ENCODE results near the gene PRDM15.
"Not testable (repeated sequence)": the region's sequence is repeated elsewhere in the genome, so short reads cannot be mapped to it uniquely, and the experiment has no call there.

PRDM15 gene

GRCh38 chr21:41802198-41802584 lies 77.0 kb downstream of the PRDM15 start:
- DNase-seq: no peak

DNA sequence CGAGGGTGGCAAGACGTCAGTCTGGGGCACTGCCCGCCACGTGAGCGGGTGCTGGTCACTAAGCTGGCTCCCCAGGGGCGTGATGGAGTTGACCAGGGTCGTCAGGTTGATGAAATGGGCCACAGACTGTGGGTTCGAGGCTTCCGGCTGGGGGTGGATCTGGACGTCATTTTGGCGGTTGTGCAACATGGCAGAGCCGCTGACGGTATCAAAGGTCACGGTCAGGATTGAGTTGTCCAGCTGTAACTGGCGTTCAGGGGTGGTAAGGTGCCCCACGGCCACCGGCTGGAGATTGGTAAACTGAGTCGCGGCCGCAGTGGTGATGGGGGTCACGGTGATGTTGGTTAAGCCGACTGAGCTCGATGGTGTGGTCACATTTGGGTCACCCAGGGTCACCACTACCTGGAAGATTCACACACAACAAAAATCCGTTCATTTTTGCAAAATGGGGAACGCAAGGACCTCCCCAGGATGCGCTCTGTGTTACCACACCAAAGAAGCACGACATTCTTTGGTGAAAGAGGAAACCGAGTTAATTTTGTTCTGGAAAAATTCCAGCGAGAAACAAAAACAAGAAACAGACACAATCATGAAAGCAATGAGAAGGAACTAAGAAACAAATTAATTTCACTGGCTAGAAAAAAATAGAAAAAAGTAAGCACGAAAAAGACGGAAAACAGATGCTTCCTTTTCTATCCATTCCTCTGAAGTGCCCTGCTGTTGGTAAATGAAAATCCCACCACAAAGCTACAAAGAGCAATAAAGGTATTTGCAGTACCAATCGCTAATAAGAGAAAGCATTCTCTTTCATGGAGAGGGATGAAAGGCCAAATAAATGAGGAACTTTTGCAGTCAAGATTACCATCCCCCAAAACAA lies 77.6 kb downstream of the PRDM15 start:
- DNase-seq: no peak

- DNase-seq: no peak
Observed at GRCh38 chr21:41800425-41801320, 78.5 kb downstream of the PRDM15 start.

GRCh38 chr21:41799763-41800162 lies 79.4 kb downstream of the PRDM15 start:
- DNase-seq: no peak

GRCh38 chr21:41798326-41798725 lies 80.8 kb downstream of the PRDM15 start:
- DNase-seq: no peak

DNA sequence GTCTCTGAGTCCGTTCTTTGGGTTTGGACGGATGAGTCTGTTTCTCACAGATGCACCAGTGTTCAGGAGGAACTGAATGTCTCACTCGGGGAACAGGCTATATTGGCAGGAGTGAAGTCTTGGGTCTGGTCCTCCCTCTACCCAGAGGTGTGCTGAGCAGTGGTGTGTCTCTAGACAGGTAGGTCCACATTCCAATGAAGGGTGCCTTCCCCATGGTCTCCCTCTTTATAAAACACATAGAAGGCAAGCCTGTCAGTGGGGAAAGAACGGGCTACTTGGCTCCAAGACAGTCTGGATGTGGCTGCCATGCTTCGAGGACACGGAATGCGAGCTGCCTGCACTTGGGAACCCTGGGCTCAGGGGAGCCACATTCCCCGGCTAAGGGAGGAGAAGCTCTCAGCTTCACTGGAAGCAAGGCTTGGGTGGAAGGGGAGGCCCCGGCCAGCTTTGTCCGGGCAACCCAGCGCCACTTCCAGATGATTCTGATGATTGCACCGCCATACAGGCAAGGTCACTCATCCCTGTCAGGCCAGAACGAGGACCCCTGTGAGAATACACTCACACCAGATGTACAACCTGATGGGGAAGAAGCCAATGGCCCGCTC lies 82.6 kb downstream of the PRDM15 start:
- no peak for DNase-seq

GRCh38 chr21:41795726-41796125 lies 83.4 kb downstream of the PRDM15 start:
- DNase-seq: no peak

DNA sequence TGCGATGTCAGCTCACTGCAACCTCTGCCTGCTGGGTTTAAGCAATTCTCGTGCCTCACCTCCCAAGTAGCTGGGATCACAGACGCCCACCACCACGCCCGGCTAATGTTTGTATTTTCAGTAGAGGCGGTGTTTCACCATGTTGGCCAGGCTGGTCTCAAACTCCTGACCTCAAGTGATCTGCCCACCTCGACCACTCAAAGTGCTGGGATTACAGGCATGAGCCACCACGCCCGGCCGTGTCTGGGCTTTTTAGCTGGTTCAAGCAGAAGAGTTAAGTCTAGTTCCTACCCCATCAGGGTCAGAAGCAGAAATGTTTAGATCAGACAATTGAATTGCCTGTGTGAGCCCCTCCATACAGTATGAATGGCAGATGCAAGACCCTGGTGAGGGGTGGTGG lies 84.5 kb downstream of the PRDM15 start:
- no peak for DNase-seq

DNA sequence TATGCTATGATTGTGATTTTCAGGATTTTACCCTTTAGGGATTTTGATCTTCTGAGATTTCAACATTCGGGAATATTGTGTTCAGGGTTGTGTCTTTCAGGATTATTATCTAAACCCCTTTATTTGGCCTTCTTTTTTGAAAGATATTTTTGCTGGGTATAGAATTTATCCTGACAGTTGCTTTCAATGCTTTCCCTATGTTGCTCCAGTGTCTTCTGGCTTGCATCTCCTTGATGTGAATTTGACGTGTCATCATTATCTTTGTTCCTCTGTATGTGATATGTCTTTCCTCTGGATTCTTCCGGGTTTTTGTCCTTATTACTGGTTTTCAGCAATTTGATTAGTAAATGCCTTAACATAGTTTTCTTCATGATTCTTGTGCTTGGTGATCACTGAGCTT lies 86.4 kb downstream of the PRDM15 start:
- no peak for DNase-seq

GRCh38 chr21:41786509-41786987 lies 92.6 kb downstream of the PRDM15 start:
- peak; percentile 77 for DNase-seq

DNA sequence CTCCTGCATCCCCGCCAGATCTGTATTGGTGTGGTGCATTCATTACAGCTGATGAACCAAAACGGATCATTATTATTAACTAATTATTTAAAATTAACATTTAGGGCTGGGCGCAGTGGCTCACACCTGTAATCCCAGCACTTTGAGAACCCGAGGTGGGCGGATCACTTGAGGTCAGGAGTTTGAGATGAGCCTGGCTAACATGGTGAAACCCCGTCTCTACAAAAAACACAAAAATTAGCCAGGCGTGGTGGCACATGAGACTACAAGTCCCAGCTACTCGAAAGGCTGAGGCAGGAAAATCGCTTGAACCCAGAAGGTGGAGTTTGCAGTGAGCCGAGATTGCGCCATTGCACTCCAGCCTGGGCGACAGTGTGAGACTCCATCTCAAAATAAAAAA lies 93.9 kb downstream of the PRDM15 start:
- not testable (repeated sequence) for DNase-seq

GRCh38 chr21:41784456-41785102 lies 94.6 kb downstream of the PRDM15 start:
- DNase-seq: no peak

GRCh38 chr21:41783476-41784180 lies 95.5 kb downstream of the PRDM15 start:
- DNase-seq: peak; percentile 56

GRCh38 chr21:41781050-41781410 lies 98.1 kb downstream of the PRDM15 start:
- DNase-seq: no peak

- DNase-seq: no peak
Observed at GRCh38 chr21:41780337-41781049, 98.7 kb downstream of the PRDM15 start.

- DNase-seq: peak; percentile 71
Observed at GRCh38 chr21:41779659-41780058, 99.5 kb downstream of the PRDM15 start.

- DNase-seq: peak; percentile 82
Observed at GRCh38 chr21:41778930-41779600, 100.1 kb downstream of the PRDM15 start.

DNA sequence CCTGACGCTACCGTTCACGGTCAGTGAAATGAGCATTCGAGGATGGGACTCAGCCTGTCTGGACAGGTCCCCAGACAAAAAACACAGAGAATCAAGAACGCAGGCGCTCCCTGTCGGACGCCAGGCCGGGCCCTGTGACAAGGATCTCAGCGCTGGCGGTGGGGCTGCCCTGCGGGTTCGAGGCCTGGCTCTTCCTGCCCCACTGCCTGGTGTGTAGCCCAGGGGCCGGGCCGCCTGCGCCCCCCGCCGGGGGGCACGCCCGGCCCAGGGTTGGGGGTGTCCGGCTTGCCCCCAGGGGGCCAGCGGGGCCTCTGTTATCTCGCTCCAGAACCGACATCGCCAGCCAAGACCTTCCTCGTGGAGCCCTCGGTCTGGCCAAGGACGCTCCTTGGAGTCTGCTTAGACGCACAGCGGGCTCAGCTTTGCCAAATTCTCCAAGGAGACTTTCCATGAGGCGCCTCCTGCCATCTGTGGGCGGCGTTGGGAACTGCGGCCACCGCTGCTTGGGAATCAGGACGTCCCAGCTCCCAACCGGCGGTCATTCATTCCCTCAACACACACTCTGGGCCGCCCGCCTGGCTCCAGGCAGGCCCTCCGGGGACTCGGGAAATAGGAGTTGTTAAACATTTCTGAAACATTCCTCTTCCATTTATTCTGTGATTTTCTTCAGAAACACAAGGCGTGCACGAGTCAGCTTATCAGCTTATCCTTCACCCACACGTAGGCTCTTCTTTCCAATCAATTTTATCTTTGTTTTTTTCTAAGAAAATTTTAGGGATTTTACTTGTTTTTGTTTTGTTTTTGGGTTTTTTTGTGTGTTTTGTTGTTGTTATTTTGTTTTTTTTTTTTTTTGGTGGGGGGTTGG lies 101.0 kb downstream of the PRDM15 start:
- DNase-seq: peak; percentile 88

GRCh38 chr21:41776778-41777177 lies 102.4 kb downstream of the PRDM15 start:
- DNase-seq: no peak

GRCh38 chr21:41775149-41775472 lies 104.0 kb downstream of the PRDM15 start:
- DNase-seq: no peak
